NCI-H146 (cell line): Measurements from ENCODE around the gene ITSN1.
A peak's percentile ranks its signal among the peaks of the same experiment; 100 is the strongest.
"Not testable (repeated sequence)": the region's sequence is repeated elsewhere in the genome, so short reads cannot be mapped to it uniquely, and the experiment has no call there.

Experiments used
- DNase-seq: peaks from one replicate; lab custom pipeline; 2025; lab: John Stamatoyannopoulos, UW

Gene ITSN1

GRCh38 chr21:33894736-33895288 is 252.5 kb downstream of the ITSN1 start:
- peak; percentile 83 for DNase-seq

- DNase-seq: no peak
Measured at GRCh38 chr21:33895356-33895755, 253.1 kb downstream of the ITSN1 start.

GRCh38 chr21:33896691-33897090 is 254.4 kb downstream of the ITSN1 start:
- no peak for DNase-seq

GRCh38 chr21:33897098-33897497 is 254.8 kb downstream of the ITSN1 start:
- no peak for DNase-seq

GRCh38 chr21:33897739-33898138 is 255.4 kb downstream of the ITSN1 start:
- DNase-seq: no peak

GRCh38 chr21:33898586-33898985 is 256.3 kb downstream of the ITSN1 start:
- no peak for DNase-seq

GRCh38 chr21:33899199-33899598 is 256.9 kb downstream of the ITSN1 start:
- DNase-seq: no peak

GRCh38 chr21:33901412-33902288 is 259.3 kb downstream of the ITSN1 start:
- DNase-seq: peak; percentile 33

- no peak for DNase-seq
Measured at GRCh38 chr21:33902349-33902748, 260.0 kb downstream of the ITSN1 start.

GRCh38 chr21:33904041-33904440 is 261.7 kb downstream of the ITSN1 start:
- DNase-seq: no peak

GRCh38 chr21:33908760-33909159 is 266.5 kb downstream of the ITSN1 start:
- DNase-seq: no peak

- DNase-seq: no peak
Measured at GRCh38 chr21:33909756-33910155, 267.5 kb downstream of the ITSN1 start.

GRCh38 chr21:33914188-33914587 is 271.9 kb downstream of the ITSN1 start:
- no peak for DNase-seq

GRCh38 chr21:33915368-33916199 is 273.3 kb downstream of the ITSN1 start, which contains the start of gene ATP5PO:
ATP5PO (minus strand) TSS chr21:33915804; CDS start chr21:33915763, 41 bp downstream.
- peak; percentile 94 for DNase-seq

- DNase-seq: no peak
Measured at GRCh38 chr21:33916200-33916567, 273.9 kb downstream of the ITSN1 start.

- DNase-seq: no peak
Measured at GRCh38 chr21:33917421-33917820, 275.1 kb downstream of the ITSN1 start.

- peak; percentile 73 for DNase-seq
Measured at GRCh38 chr21:33924079-33924765, 281.9 kb downstream of the ITSN1 start.

- DNase-seq: no peak
Measured at GRCh38 chr21:33924766-33925100, 282.4 kb downstream of the ITSN1 start.

GRCh38 chr21:33926248-33926647 is 283.9 kb downstream of the ITSN1 start:
- DNase-seq: not testable (repeated sequence)

- DNase-seq: peak; percentile 46
Measured at GRCh38 chr21:33931052-33931798, 288.9 kb downstream of the ITSN1 start.

GRCh38 chr21:33931799-33932390 is 289.6 kb downstream of the ITSN1 start:
- DNase-seq: no peak
